Activated gamma-delta T cell (primary cell): Measurements from ENCODE around the gene C8G.

Experiments
- DNase-seq: peaks from one replicate; lab custom pipeline; 2025; lab: John Stamatoyannopoulos, UW

The C8G gene

DNA sequence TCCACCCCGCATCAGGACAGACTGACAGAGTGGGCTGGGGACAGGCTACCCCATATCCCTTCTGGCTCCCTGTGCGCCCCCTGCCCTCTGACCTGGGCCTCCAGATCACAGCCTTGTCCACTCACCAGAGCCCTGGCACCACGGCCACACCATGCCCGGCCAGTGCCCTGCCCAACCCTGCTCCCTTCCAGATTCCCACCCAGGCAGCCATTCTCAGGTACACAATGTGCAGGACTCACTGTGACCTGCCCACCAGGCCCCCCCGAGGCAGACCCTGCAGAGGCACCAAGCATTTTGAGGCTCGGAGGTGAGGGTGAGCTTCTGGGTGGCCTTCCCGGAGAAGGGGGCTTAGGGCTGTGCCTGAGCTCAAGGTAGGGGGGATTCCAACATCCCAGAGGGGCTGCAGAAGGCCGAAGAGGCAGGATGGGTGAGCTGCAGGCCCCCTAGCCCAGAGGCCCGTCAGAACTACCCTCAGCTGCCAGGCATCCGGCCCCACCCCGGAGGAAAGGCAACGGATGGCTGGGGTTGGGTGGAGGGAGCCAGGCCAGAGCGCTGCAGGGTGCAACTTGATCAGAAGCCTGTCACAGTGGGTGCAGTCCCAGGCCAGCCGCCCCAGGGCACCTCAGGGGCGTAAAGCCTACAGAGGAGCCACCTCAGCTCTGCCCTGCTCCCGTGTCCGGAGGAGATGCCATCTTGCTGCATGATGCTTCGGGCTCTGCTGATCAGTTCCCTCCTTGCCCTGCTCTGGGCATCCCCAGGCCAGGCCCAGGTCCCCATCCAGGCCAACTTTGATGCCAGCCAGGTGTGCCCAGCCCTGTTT lies 37.4 kb downstream of the C8G start, which contains the start of gene LCNL1:
TSS of gene LCNL1 (plus strand) at position 762 of the 820 bp plus-strand sequence. CDS start 594 bp downstream, outside the sequence.
- no peak for DNase-seq

DNA sequence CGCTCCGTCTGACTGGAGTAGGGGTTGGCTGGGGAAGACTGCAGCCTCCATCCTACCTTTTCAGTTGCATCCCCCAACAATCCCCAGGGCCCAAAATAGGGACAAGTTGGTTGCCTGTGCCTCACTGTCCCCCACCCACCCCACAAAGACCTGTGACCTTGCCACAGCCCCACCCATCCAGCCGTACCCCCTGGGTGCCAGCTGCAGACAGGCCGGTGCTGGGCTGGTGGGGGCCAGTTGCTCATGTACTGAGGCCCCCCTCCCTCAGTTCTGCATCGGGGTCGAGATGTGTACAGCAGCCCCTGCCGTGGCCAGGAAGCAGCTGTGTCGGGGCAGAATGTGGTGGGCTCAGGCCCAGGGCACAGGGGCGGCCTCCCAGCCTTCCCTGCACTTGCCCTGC lies 38.1 kb downstream of the C8G start:
- DNase-seq: no peak

DNA sequence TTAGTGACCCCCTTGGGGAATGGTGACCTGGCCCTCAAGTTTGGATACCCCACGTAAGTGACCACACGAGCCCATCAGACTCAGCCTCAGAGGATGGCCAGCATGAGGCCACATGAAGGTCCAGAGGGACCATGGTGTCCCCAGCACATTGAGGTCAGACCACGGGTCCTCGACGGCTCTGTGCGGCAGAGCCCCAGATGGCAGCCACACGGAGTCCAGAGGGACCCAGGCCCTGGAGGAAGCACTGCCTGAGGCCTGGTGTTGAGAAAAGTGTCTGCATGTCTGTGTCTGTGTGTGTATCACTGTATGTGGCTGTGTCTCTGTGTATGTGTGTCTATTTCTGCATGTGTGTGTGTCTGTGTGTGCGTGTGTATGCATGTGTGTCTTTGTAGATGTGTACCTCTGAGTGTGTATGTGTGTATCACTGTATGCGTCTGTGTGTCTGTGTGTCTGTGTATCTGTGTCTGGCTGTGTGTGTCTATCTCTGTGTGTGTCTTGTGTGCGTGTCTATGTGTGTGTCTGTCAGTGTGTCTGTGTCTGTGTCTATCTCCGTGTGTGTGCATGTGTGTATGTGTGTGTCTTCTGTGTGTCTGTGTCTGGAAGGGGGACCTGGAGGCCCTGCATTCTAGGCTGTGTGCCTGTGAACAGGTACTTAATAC lies 38.7 kb downstream of the C8G start:
- no peak for DNase-seq

DNA sequence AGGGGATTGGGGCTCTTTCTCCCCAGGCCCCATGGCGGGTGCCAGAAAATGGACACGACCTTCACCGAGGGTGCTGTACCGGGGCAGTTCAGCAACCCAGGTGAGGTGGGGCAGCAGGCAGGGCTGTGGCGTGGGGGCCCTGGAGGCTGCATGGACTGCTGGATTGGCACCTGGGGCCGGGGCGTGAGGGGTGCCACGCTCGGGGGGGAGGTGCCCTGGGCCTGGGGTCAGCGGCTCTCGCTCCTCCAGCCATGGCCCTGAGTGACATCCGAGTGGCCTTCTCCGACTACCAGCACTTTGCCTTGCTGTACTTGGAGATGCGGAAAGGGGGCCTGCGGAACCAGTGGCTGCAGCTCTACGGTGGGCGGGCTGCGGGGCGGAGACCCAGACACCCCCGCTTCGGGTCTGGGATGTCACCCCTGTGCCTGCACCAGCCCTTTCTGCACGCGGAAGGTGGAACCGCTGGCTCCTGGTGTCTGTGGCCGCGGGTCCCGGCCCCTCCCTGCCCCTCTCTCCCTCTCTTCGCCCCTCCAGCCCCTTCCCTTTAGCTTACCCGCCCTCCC lies 39.5 kb downstream of the C8G start:
- no peak for DNase-seq

DNA sequence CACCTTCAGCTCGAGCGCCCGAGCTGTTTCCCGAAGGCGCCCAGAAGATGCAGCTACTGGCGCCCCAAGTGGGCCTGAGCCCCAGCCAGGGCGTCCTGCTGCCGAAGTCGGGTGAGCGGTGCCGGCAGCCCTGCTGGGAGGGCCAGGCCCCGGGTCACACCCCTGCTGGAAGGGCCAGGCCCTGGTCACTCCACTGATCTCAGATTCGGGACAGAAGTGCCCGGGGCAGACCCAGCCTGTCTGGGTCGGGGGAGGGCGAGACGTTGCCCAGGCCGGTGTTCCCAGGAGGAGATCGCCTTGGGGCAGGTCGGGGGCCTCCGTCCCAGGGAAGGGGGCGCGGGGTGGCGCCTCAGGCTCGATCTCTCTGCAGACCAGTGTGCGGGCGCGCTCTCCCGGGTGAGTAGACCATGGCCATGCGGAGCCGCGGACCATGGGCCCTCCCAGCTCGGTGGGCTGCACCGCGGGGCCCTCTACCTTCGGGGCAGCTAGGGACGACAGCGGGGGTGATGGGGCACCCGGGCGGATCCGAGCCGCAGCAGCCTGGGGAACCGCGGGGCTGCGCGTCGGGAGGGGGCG lies 40.1 kb downstream of the C8G start:
- DNase-seq: no peak

DNA sequence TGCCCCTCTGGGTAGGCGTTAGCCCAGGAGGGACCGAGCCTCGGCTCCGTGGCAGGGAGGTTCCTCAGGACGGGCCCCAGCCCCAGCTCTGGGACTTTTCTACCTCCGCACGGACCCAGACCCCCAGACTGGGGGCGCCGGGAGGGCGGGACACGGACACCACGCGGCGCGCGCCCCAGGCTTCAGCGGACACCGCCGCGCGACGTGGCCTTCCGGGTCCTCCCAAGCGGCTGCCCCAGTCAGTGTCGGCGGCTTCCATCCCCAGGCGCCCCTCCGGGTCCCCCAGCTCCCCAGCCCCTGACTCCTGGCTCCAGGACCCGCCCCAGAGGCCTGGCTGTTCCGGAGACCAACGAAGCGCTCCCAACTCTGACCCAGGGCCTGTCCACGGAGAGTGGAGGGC lies 40.8 kb downstream of the C8G start:
- DNase-seq: no peak

DNA sequence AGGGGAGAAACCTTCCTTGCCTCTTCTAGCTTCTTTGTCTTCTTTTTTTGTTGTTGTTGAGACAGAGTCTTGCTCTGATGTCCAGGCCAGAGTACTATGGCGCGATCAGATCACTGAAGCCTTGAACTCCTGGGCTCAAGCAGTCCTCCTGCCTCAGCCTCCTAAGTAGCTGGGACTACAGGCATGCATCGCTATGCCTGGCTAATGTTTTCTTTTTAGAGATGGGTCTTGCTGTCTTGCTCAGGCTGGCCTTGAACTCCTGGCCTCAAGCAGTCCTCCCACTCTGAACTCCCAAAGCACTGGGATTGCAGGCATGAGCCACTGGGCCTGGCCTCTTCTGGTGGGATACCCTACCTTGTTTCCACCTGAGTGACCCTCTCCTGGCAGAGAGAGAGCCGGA lies 43.8 kb downstream of the C8G start:
- no peak for DNase-seq

DNA sequence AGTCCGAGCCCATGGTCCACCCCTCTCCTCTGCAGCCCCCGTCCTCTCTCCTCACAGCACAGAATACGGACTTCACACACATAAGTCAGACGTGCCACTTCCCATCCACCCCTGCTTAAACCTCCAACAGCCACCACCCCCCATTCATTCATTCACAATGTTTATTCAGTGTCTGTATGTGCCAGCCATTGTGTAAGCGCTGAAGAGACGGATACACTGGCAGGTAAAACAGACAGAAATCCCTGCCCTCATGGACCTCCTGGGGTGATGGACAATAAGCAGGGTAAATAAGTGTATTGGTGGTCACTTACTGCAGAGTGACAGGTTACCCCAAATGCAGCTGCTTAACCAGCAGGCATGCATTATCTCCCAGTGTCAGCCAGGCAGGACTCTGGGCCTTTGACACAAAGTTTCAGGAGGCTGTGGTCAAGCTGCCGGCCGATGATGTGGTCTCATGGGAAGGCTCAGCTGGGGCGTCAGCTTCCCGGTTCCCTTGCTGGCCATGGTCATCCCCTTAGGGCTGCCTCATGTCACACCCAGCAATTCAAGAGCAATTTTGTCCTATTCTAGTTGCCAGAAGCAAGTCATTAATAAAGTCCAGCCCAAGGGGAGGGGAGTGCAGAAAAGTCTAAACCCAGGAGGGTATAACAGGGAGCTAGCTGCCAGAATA lies 45.3 kb downstream of the C8G start:
- DNase-seq: no peak

DNA sequence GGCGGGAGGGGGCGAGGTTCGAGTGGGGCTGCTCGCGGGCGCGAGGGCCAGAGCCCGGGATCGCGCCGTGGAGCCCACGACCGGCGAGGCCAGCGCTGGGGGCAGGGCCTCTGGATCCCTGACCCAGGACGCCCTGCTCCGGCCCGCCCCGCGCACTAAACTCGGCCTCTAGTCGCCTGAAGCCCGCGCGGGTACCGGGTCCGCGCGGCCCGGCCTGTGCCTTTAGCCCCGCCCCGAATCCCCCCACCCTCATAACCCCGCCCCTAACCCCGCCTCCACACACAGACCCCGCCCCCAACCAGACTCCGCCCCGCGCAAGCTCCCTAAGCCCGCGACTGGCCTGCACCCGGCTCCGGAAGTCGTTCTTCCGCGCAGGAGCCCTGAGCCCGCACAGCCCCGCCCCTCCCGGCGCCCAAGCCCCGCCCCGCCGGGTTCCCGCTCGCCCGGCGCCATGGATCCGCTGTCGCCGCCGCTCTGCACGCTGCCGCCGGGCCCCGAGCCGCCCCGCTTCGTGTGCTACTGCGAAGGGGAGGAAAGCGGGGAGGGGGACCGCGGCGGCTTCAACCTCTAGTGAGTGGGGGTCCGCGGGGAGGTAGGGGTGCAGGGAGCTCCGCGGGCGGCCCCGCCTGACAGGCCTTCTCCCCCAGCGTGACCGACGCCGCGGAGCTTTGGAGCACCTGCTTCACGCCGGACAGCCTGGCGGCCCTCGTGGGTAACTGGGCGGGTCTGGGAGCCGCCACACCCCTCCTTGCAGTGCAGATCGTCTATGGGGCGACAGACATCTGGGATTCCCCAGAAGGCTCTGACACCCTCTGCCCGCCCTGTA lies 47.2 kb downstream of the C8G start, which contains the start of gene PAXX:
TSS of gene PAXX (plus strand) at position 430 of the 826 bp plus-strand sequence. CDS start at position 452, 22 bp downstream.
- DNase-seq: peak; percentile 85

DNA sequence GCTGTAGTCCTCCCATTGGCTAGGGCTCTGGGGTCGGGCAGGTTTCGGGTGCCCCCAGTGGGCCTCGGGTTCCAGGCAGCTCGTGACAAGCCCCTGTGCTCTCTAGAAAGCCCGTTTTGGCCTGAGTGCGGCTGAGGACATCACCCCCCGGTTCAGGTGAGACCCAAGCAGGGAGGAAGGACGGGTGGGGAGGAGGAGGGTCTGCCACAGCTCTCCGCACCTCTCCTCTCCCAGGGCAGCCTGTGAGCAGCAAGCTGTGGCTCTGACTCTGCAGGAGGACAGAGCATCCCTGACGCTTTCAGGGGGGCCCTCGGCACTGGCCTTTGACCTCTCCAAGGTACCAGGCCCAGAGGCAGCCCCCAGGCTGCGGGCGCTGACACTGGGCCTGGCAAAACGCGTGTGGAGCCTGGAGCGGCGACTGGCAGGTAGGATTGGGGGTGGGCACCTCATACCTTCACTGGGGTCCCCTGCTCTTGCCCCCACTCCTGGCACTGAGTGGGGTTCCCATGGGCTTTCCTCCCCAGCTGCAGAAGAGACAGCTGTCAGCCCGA lies 47.9 kb downstream of the C8G start:
- no peak for DNase-seq

DNA sequence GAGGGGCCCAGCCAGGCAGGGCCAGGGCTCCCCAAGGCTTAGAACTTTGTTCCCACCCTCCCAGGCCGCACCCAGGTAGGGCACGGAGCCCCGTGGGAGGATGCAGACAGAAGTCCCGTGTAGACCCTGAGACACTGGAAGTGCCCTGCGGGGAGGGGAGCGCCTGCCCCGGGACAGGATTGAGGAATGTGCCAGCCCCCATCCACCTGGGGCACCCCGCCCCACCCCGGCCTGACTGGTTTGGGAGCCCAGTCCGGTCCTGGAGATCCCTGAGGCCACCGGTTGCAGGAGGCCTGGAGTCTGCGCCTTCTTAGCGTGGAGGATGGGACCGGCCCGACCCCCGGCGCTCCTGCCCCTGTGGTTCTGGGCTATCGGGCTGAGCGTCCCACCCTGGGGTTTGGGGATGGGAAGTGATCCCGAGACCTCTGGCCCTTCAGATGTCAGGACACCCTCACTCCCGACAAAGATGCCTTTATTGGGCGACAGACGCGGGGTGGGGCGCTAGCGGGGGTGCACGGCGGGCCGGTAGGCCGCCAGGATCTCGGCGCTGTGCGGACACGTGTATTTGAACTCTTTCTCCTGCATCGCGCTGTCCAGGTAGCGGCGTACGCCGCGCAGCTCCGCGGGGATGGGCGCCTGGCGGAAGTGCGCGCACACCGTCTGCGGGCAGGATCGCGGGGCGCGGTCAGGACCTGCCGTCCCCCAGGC lies 49.3 kb downstream of the C8G start:
- no peak for DNase-seq

DNA sequence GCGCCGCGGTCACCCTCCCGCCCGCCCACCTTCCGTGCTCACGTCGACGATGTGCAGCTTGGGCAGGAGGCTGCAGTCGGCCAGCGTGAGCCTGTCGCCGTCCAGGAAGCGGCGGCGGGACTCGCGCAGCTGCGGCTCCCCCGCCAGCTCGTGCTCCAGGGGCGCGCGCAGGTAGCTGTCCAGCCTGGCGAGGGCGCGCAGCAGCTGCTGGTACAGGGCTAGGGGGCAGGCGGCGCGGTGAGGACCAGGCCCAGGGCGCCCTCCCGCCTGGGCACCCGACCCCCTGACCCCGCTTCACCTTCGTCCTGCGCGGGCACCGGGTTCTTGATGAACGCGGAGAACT lies 49.8 kb downstream of the C8G start:
- DNase-seq: no peak

DNA sequence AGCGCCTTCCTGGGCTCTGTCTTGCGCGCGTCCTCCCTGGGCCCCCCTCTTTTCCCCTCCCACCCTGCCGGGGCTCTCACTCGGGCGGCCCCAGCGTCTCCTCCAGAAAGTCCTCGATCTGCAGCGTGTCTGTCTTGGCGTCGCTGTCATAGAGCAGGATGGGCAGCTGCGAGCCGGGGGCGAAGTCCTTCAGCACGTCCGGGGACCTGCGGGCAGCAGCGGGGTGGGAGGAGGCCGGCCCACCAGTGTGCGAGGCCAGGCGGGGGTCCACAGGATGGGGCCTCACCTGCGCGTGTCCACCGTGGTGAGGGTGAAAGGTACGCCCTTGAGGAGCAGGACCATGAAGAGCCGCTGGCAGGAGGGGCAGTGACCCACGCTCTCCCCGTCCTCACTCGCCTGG lies 50.3 kb downstream of the C8G start:
- DNase-seq: no peak

DNA sequence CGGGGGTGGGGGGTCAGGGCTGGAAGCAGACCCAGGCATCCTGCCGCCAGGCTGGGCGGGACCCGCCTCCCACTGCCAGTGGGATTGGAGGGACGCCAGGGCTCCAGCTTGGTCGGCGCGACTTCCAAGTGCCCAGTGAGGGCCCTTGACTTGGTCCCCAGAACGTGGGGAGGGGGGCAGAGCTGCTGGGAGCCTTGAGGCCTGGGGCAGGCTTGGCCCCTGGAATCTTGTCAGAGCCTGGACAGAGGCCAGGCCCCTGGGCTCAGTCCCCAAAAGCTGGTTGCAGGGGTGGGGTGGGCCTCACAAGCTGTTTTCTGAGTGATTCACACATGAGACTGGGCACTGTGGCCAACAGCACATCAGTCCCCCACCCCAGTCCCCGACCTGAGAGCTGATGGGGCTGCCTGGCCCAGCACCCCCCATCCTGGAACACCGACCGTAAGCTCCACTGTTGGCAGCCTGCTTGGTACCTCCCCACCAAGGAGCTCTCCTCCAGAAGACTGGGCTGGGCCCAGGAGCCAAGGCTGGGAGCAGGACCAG lies 50.8 kb downstream of the C8G start:
- DNase-seq: no peak
